ENCODE data around the gene LRP1-AS.

- TF ChIP-seq CTCF (IDR thresholded peaks at IDR 0.05 in 2 of 3, conservative IDR thresholded peaks at IDR 0.05 in 1 of 3; ENCODE audit: borderline replicate concordance in 1 of 3, insufficient read depth in 1 of 3, low read depth in 2 of 3, low read length in 2 of 3) (peak in 2 of 3 experiments; percentile 86 to 91; a peak in 4 of 6 replicates), EZH2phosphoT487 (IDR thresholded peaks at IDR 0.05; ENCODE audit: borderline replicate concordance) (no peak), EGR1 (IDR thresholded peaks at IDR 0.05; ENCODE audit: low read depth) (no peak), JUND (IDR thresholded peaks at IDR 0.05) (no peak)
Measured at GRCh38 chr12:57112492-57113294, 34.7 kb downstream of the LRP1-AS start.

All from HCT116 (cell line).